ENCODE measurements around the gene HOXD9.

HOXD9 gene

GRCh38 chr2:176111846-176112374 is 10.6 kb upstream of the HOXD9 start:
- CTCF ChIA-PET, result interaction anchor here (0.6 to 9.0 kb wide), 29 partner anchors 9 to 1312 kb away, joined by 3 to 73 read pairs (median 6); partner anchors contain the start of gene HOXD9
- no peak overlapping the region for H3K4me3 ChIP-seq (ENCODE audit: low read depth, low read length)
- TF ChIP-seq CTCF (IDR thresholded peaks at IDR 0.05; ENCODE audit: insufficient read depth, low read length, missing control alignments), result no peak
- POLR2A ChIA-PET, result no interaction called here
- no peak for DNase-seq (ENCODE audit: low read depth, low spot score)

- ChIA-PET CTCF (interaction anchor here (0.6 to 9.0 kb wide), 13 partner anchors 8 to 1311 kb away, joined by 3 to 73 read pairs (median 8); partner anchors contain the start of gene HOXD9), POLR2A (no interaction called here)
- no peak overlapping the region for H3K4me3 ChIP-seq (ENCODE audit: low read depth, low read length)
- no peak for TF ChIP-seq CTCF (IDR thresholded peaks at IDR 0.05; ENCODE audit: insufficient read depth, low read length, missing control alignments)
- no peak for DNase-seq (ENCODE audit: low read depth, low spot score)
Measured at GRCh38 chr2:176112375-176113302, 9.9 kb upstream of the HOXD9 start.

GRCh38 chr2:176114120-176114929 is 8.2 kb upstream of the HOXD9 start:
- no peak overlapping the region for H3K4me3 ChIP-seq (ENCODE audit: low read depth, low read length)
- ChIA-PET POLR2A (no interaction called here), CTCF (interaction anchor here (0.7 to 9.0 kb wide), 15 partner anchors 8 to 1050 kb away, joined by 3 to 73 read pairs (median 5); partner anchors contain the start of gene HOXD9)
- no peak for DNase-seq (ENCODE audit: low read depth, low spot score)
- TF ChIP-seq CTCF (IDR thresholded peaks at IDR 0.05; ENCODE audit: insufficient read depth, low read length, missing control alignments), result no peak

GRCh38 chr2:176114930-176115625 is 7.4 kb upstream of the HOXD9 start:
- ChIA-PET POLR2A (no interaction called here), CTCF (interaction anchor here (0.7 to 9.0 kb wide), 10 partner anchors 10 to 1050 kb away, joined by 3 to 73 read pairs (median 6); no protein-coding TSS in a partner anchor)
- DNase-seq (ENCODE audit: low read depth, low spot score), result no peak
- no peak overlapping the region for H3K4me3 ChIP-seq (ENCODE audit: low read depth, low read length)
- TF ChIP-seq CTCF (IDR thresholded peaks at IDR 0.05; ENCODE audit: insufficient read depth, low read length, missing control alignments), result no peak

GRCh38 chr2:176115883-176116813 is 6.4 kb upstream of the HOXD9 start, which contains the start of gene HOXD10:
TSS of gene HOXD10 (plus strand) at chr2:176116778. CDS start at chr2:176116834, 56 bp downstream.
- CTCF ChIA-PET, result interaction anchor here (0.6 to 9.0 kb wide), 13 partner anchors 11 to 1643 kb away, joined by 3 to 73 read pairs (median 4); no protein-coding TSS in a partner anchor
- TF ChIP-seq CTCF (IDR thresholded peaks at IDR 0.05; ENCODE audit: insufficient read depth, low read length, missing control alignments), result peak; percentile 58
- no peak for DNase-seq (ENCODE audit: low read depth, low spot score)
- POLR2A ChIA-PET, result no interaction called here
- peak within 1 kb of the TSS; percentile 37 for H3K4me3 ChIP-seq (ENCODE audit: low read depth, low read length)

All from AG04449 (cell line).